CD4-positive, alpha-beta T cell treated with Interleukin-21 for 1 hour (primary cell): Measurements from ENCODE around the gene FAH.
"Not testable (repeated sequence)": the region's sequence is repeated elsewhere in the genome, so short reads cannot be mapped to it uniquely, and the experiment has no call there.

Source experiments
- DNase-seq: peaks from one replicate; pipeline ENCODE4 v3.0.0-alpha.2; 2020

FAH gene

DNA sequence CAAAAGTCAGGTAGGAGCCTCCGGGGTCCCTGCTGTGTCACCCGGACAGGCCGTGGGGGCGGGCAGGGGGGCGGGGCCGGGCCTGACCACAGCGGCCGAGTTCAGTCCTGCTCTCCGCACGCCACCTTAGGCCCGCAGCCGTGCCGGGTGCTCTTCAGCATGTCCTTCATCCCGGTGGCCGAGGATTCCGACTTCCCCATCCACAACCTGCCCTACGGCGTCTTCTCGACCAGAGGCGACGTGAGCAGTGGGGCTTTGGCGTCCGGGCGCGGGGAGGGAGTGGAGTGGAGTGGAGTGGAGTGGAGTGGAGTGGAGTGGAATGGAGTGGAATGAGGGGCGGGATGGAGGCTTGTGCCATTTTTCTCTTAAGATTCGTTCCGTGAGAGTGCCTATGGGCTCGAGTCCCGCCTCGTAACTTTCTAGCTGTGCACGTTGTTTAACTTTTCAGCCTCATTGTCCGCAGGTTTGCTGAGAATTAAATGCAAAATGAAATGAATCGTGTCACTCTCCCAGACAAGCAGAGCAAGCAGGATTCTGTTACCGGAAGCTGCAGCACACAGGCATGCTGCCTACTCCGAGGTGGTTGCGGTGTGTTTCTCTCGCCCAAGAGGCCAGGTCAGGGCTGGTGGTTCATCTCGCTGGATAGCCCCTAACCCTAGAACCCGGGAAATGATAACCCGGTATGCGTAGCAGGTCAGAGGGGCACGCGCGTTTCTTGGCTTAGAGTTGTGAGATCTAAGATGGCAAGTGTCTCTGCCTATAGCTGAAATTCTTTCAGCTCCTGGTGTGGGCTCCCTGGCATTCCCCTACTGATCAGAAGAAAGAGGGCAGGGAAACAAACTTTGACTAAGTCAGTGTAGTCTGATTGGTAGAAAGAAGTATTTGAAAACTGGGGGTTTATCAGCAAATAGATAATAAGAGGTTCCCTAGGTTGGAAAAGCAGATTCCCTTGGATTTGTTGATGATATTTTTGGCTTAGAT is at the start of gene FAH:
FAH (plus strand) TSS at position 104 of the 981 bp plus-strand sequence; CDS start at position 160, 56 bp downstream.
- peak; percentile 57 for DNase-seq

DNA sequence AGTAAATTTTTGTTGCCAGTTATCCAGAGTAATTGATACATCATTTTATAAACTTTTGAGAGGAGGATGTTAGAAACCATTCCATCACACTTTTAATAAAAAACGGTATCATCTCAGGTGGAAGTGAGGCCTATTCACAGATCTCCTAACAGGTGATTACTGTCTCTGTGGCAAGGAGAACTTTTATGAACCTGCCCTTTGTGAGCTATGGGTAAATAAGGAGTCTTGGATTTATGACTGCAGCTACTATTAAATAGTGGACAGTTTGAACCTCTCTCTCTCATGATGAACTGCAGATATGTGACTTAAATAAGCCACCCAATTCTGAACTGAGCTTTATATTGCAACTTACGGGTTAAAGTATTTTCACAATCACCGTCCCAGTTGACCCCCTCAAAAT is 47.6 kb upstream of the FAH start:
- DNase-seq, result no peak

DNA sequence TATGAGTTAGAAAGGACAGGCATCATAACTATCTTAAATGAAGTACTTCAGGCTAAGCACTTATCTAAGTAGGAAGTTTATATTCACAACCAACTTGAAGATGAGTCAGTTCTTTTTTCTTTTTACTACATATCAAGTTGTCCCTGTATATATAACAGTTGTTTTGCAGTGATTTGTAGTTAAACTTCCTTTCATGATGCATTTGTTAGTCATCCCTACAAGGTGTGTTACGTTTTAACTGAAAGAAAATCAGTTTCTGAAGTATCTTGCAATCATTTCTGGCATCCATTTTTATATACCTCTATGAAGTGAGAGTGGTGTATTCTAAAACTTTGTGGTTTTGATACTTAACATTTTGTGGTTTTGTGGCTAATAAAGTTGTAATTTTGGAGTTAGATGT is 47.2 kb upstream of the FAH start:
- no peak for DNase-seq

DNA sequence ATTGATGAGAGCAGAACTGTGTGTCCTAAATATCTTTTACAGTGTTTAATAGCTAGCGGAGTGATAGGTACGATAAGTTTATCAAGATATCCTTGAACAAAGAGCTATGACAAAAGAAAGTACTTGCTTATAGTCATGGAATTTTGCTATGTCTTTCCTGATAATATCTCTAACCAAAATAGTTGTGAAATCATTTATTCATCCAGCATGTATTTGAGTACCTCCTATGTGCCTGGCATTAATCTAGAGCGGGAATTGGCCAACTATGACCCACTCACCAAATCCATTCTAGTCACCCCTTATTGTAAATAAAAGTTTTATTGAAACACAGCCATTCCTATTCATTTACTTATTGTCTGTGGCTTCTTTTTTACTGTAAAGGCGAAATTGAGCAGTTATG is 46.7 kb upstream of the FAH start:
- no peak for DNase-seq

DNA sequence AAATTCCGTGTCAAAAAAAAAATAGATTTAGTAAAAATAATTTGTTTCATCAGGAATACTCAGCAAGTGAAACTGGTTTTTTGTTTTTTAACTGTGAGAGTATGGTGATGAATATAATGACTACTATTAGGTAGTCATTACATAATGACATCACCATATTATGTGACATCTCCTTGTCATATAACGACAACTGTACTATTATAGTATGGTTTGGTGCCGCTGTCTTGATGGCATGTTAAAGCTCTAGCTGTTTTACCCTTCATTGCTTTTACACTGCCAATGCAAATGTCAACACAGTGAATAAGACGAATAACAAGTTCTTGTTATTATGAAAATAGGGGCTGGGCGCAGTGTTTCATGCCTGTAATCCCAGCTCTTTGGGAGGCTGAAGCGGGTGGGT is 45.6 kb upstream of the FAH start:
- no peak for DNase-seq

DNA sequence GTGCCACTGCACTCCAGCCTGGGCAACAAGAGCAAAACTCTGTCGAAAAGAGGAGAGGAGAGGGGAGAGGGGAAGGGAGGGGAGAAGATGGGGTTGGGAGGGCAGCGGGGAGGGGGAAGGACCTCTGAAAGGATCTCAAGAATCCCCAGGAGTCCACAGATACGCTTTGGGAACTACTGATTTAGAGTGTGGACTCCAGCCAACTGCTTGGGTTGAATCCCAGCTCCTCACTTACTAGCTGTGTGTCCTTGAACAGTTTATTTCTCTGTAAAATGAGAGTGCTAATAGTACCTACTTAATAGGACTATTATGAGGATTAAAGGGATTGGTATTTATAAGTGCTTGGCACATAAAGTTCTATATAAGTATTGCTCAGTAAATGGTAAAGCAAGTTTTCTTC is 45.0 kb upstream of the FAH start:
- DNase-seq, result no peak

DNA sequence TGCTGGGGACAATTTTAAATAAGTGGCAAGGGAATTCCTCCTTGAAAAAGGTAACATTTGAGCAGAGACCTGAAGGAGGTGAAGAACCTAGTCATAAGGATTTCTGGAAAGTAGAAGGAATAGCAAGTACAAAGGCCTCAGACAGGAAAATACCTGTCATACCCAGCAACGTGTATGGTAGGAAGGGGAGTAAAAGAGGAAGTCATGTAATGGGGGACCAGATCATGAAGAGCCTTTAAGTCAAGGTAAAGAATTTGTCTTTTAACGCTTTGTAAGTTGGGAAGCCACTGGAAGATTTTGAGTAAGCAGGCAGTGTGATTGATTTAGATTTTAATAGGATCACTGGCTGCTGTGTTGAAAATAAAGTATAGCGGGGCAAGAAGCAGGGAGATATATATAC is 43.4 kb upstream of the FAH start:
- DNase-seq, result no peak

DNA sequence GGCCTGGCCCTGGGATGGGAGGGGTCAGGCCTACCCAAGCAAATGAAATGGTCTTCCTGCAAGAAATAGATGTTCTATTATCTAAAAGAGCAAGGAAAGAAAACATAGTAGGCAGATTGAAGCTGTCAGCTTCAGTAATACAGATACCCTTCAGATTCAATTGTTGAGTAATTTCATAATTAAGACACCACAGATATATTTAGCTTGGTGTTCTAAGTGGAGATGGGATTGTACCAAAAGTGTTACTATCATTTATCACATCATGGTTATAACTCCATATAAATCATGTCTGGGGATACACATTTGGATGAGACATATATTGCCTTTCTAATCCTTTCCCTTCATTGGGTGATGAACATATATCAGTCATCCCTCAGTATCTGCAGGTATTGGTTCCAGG is 41.9 kb upstream of the FAH start:
- DNase-seq, result no peak

DNA sequence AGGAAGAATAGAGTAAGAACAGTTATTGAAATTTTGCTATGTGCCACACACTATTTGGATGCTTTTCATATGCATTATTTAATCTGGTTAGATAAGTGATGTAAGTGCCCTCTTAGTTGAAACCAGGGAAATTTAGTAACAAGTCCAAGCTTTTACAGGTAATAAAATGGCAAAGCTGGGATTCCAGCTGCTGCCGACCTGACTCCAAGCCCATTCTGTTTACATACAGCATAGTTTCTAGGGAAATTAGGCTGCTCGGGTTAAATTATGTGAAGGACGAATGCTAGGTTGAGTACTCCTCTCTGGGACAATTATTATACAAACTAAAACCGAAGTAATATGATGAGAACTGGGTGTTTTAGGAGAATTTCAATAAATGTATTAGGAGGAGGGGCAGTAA is 38.7 kb upstream of the FAH start:
- no peak for DNase-seq

DNA sequence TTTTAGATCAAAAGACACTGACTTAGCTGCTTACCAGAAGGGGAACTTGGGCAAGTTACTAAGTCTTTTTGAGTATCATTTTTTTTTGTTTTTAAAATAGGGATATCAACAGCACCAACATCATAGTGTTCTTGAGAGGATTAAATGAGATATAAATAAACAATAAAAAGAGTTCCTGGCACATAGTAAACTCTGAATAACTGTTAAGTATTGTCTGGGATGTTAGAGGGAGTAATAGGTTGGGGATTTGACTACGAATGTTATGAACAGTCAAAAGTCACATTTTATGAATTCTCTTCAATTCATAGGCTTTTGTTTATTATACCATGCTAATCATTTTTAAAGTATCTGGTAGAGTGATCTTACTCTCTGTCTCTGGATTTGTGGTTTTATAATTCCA is 37.8 kb upstream of the FAH start:
- DNase-seq, result no peak

DNA sequence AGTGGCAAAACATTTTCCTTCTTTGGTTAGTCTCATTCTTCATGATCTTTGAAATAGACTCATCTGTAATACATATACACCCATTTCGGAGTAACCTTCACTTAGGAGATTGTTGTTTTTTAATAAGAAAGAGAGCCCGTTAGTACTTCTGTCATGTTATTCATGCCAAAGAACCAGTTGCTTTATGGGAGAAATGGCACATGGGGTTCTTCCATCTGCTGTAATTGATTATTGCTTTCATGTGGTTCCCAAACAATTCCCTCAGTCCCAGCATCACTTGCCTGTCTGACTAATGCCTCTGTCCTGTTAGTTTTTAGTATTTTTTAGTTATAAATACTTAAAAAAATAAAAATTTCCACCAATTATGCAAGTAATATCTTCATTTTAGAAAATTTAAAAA is 33.8 kb upstream of the FAH start:
- DNase-seq, result no peak

DNA sequence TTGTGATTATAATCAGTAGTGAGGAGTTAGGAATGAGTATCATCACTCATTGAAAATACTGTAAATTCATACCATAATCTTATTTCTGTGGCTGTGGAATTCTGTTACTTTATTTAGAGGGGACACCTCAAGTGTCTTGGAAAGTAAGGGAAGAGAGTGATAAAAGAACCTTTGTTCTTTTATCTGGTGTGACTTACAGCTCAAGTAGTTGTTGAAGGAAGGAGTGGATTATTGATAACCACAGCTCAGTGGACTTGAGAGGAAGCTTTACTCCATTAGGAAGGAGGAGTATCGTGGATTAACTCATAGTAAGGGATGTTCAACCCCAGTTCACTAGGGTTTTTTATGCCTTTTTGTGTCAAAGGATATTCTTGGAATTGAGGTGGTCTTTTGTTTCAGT is 32.2 kb upstream of the FAH start:
- no peak for DNase-seq

DNA sequence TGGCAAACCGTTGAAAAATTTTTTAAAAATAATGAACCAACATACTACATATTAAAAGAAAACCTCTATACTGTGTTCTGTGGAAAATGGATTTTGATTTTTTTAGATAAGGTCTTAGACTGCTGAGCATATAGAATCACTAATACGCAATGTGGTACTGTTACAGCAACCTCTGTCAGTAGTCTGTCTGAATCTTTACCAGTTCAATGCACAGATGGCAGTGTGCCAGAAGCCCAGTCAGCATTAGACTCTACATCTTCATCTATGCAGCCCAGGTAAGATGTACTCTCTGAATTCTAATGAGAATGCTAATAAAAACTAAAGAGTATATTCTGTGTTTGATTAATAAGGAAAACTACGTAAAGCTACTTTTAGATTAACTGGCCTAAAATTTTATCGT is 31.3 kb upstream of the FAH start:
- no peak for DNase-seq

DNA sequence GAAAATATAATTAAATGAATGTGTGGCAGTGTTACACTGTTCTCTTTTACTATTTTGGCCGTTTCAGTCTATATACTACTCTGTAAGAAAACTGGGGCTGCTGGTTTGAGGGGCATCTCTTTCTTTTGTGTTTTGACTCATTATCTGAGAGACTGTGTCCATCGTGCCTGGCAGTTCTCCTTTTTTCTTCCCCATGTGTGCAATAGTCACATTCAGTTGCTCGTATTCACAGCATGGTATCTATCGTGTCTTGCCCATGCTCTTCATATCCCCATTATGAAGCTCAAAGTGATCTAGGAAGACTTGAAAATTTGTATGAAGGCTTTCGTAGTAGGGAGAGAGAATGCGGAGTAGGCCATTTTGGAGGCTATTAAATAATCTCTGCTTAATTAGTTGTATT is 29.8 kb upstream of the FAH start:
- DNase-seq, result no peak

DNA sequence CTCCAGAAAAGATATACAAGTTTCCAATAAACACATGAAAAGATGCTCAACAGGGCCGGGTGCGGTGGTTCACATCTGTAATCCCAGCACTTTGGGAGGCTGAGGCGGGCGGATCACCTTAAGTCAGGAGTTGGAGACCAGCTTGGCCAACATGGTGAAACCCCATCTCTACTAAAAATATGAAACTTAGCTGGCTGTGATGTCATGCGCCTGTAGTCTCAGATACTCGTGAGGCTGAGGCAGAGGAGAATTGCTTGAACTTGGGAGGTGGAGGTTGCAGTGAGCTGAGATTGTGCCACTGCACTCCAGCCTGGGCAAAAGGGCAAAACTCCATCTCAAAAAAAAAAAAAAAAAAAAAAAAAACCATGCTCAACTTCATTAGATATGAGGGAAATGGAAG is 25.5 kb upstream of the FAH start:
- not testable (repeated sequence) for DNase-seq

DNA sequence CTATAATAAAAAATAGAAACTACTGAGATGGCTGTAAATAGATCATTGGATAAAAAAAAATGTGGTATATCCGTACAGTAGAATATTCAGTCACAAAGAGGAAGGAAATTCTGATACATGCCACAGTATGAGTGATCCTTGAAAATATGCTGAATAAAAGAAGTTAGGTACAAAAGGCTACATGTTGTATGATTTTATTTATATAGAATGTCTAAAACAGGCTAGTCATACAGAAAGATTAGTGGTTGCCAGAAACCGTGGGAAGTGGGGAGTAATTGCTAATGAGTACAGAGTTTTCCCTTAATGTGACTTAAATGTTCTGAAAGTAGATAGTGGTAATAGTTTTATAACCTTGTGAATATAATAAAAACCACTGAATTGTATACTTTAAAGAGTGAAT is 24.9 kb upstream of the FAH start:
- no peak for DNase-seq

DNA sequence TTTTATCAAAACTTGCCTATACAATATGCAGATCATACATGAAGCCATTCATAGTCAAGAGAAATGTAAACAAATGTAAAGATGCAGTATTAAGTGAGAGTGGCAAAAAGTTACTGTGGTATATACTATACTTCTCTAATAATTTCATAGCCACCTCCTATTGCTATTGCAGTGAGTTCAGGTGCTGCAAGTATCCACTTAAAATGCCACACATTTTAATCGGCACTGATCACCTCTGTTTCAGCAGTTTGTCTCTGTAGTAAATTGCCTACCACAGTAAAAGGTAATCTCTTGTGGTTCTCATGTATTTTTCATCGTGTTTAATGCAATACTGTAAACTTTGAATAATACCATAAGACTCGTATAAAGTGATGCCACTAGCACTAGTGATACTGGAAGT is 20.4 kb upstream of the FAH start:
- no peak for DNase-seq

DNA sequence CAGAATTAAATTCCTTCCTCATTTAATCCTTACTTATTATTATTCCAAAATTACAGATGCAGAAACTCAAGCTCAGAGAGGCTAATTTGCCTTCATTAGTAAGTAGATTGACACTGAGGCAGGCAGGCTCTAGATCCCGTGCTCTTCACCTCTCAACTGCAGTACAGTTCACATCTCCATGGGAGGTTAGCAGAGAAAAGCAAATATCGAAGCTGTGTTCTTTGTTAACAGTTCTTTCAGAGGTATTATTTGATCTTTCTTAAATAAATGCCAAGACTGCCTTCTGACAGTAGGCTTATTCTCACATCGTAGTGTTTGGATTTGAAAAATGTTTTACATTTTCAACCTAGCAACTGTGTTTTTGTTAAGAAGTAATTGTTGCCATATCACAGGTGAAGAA is 15.9 kb upstream of the FAH start:
- DNase-seq, result no peak

DNA sequence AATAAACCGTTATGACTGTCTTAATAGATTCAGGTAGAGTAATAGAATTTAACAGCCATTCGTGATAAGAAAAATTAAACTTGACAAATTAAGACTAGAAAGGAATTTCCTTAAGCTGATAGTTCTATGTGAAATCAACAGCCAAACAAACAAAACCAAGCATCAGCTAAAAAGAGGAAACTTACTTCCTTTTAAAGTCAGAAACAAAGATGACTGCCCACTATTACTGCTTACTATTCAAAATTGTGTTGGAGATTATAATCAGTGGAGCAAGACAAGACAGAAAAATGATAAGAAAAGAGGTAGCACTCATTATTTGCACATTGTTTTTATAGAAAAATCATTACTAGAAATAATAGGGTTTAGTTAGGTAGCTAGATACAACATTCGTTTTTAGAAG is 13.8 kb upstream of the FAH start:
- no peak for DNase-seq

DNA sequence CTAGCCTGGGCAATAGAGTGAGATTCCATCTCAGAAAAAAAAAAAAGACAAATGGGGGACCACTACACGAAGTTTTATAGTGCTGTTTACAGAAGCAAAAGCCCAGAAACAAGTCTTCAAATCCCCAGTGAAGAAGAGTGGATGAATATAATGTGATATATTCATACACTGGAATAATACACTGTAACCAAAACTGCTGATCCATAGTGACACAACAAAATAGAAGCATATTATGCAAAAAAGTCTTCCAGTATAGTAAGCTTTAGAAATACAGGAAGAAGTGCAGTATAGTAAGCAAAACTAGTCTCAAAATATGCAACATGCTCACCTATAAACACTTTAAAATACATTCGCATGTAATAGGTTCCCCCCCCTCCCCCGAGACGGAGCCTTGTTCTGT is 11.9 kb upstream of the FAH start:
- DNase-seq, result no peak

DNA sequence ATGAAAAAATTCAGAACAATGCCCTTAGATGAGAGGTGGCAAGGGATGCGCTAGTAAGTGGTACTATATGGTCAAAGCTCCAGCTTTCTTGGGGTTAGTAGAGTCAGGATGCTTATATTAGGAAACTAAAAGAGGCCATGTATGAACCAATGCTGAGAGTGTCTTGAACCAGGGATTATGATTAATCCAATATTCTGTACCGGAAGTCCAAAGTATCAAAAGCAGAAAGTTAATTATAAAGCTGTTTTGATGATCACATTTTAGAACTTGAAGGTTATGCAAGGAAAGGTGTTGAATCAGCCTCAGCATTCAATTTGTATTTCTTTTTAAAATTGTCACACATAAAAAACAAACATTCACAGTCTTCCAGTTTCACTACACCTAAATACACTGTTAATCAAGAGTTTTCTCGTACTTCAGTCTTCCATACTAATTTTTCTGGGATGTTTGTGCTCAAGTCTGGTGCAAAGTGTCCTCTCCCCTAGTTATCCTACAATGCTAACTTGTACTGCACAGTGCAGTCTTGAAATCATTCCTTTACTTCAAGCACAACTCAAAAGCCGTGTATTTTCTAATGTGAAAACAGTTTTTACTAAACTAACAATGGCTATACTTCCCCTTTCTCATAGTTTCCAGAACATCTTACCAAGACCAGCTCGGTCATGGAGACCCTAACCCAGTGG is 10.7 kb upstream of the FAH start:
- no peak for DNase-seq

DNA sequence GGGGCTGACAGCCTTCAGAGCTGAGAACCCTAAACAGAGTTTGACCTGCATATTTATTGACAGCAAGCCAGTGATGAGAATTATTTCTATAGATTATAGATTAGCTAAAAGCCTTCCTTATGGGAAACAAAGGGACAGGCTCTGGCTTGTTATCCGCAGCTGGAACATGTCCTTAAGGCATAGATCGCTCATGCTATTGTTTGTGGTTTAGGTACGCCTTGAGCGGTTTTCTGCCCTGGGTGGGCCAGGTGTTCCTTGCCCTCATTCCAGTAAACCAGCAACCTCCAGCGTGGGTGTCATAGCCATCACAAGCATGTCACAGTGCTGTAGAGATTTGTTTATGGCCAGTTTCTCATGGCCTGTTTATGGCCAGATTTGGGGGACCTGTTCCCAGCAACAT is 10.2 kb upstream of the FAH start:
- DNase-seq, result no peak

DNA sequence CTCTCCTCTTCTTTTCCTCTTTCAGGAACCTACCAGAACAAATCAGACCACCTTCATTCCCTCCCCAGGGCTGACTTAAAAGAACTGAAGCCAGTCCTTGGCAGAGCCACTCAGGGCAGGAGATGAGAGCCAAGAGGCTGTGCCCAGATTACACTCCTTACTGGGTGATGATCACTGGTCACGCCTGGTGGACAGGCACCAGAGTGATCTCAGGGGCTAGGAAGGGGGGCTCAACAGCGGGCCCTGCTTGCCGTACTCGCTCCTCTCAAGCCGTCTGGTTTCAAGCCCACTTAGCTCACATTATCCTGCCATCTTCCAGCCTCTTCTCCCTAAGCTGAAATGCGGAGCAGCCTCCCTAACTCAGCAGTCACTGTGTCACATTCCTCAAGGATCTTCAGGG is 1.7 kb upstream of the FAH start:
- no peak for DNase-seq

DNA sequence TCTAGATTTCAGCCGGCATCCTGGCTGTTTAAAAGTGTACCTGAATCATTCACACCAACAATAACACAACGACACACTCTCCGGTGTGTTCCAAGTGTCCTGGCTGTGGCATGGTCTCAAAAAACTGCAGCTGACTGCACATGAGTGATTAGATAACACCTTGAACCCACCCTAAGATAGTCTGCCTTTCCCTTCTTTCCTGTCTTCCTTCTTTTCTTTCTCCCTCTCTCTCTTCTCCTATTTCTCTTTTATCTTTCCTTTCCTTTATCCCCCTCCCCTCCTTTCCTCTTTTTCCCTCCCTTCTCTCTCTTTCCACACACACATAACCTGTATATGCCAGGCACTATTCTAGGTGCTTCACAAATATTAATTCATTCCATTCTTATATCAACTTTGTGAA is 1.2 kb upstream of the FAH start:
- DNase-seq, result no peak
